GM19035 (cell line): ENCODE data around the gene RC3H1.

Experiments
- ATAC-seq: cut with Tn5 transposase; IDR thresholded peaks from one replicate; pipeline ENCODE4 v1.9.1; 2021; ENCODE audit not compliant: unreplicated experiment

The RC3H1 gene

GRCh38 chr1:173888749-173889148 lies 133.4 kb downstream of the RC3H1 start:
- no peak for ATAC-seq

- ATAC-seq = no peak
Measured at GRCh38 chr1:173887627-173888026, 134.5 kb downstream of the RC3H1 start.

GRCh38 chr1:173886746-173887611 lies 135.2 kb downstream of the RC3H1 start:
- no peak for ATAC-seq

- ATAC-seq = no peak
Measured at GRCh38 chr1:173884701-173885100, 137.5 kb downstream of the RC3H1 start.
